Measurements from ENCODE around the gene NEO1. TPM values are rescaled to one million over a fixed set of nuclear protein-coding genes. Genes with fewer than 3 reads are reported as not detected.

Gene NEO1
- polyA plus RNA-seq, 1 donor (not counting 4 experiments of a cell fraction or from before 2014, with no cell fraction given), result 4.4 TPM

DNA sequence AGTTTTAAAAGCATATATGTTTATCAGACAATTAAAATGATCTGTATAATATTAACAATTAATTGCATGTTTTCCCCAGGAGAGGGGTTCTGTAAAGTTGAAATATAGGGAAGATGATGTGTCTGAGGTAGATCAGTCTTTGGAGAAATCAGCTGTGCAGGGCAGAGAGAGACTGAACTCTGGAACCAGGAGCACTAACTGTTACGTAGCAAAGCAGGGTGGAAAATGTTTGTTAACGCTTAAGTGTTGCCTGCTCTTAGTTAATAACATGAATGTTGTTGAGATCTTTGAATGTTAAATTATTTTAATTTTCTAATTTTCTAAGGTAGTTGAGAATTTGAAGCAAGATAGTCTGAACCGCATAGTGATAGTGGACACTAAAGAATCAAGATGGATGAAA, 57.5 kb downstream of the NEO1 start:
- no peaks in the 10 kb centered on the region for H4K20me1 ChIP-seq (ENCODE audit: control insufficient read depth, extremely low read depth, insufficient read depth, low read length)
- no peak overlapping the region for H3K27ac ChIP-seq (ENCODE audit: control insufficient read depth, insufficient read depth, low read length)
- H3K9me1 ChIP-seq (ENCODE audit: control insufficient read depth, extremely low read depth, insufficient read depth, low read length), result no peaks in the 10 kb centered on the region
- no peaks in the 10 kb centered on the region for H3K4me1 ChIP-seq (ENCODE audit: control insufficient read depth, extremely low read depth, insufficient read depth, low read length)
- no peaks in the 10 kb centered on the region for H3K27me3 ChIP-seq (ENCODE audit: control insufficient read depth, extremely low read depth, insufficient read depth, low read length)
- no peaks in the 10 kb centered on the region for H3K79me2 ChIP-seq (ENCODE audit: control insufficient read depth, insufficient read depth, low read length)
- dilution Hi-C loops (cut with MboI; ENCODE audit: extremely low pct_ligation_motif_present, low sequenced_read_pairs), result no loop called here
- TF ChIP-seq EZH2 (IDR thresholded peaks at IDR 0.05; ENCODE audit: low read length) (no peak), CTCF (optimal IDR thresholded peaks at IDR 0.05 in 1 of 3, IDR thresholded peaks at IDR 0.05 in 1 of 3, conservative IDR thresholded peaks at IDR 0.05 in 1 of 3; ENCODE audit: extremely low read depth in 1 of 3, insufficient read depth in 2 of 3, low read length in 3 of 3) (no peak)
- no peaks in the 10 kb centered on the region for H3K9me3 ChIP-seq (ENCODE audit: control insufficient read depth, low read depth, low read length)
- no peak overlapping the region for H2AFZ ChIP-seq (ENCODE audit: control insufficient read depth, low read length)
- no peak for DNase-seq (ENCODE audit: low read depth, low spot score)
- no peak overlapping the region for H3K9ac ChIP-seq (ENCODE audit: control insufficient read depth, extremely low read depth, insufficient read depth, low read length)
- H3K4me3 ChIP-seq (ENCODE audit: control insufficient read depth in 2 of 3, extremely low read depth in 1 of 3, insufficient read depth in 2 of 3, low read depth in 1 of 3, low read length in 3 of 3), result no peak overlapping the region
- no peaks in the 10 kb centered on the region for H3K36me3 ChIP-seq (ENCODE audit: control insufficient read depth in 2 of 2, extremely low read depth in 1 of 2, insufficient read depth in 2 of 2, low read length in 2 of 2)
- FAIRE-seq, result no peak
- H3K4me2 ChIP-seq (ENCODE audit: control insufficient read depth, extremely low read depth, insufficient read depth, low read depth, low read length), result no peak overlapping the region

DNA sequence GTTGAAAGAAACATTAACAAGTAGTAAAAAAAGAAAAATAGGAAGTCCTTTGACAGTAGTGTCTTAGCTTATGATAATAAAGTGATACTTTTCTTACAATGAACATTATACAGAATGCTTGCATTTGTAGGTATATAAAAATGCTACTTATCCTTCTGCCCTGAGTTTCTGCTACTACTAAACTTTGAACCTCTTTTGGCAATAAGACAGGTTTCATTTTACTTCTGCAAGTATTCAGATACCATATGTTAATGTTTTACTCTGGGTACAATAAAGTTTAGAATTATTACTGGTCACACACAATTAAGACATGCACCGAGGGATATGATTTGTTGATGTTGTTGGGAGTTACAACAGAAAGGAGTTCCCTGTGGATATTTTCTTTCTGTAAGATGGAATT, 57.9 kb downstream of the NEO1 start:
- Histone ChIP-seq H3K36me3 (ENCODE audit: control insufficient read depth in 2 of 2, extremely low read depth in 1 of 2, insufficient read depth in 2 of 2, low read length in 2 of 2) (no peaks in the 10 kb centered on the region), H2AFZ (ENCODE audit: control insufficient read depth, low read length) (no peak overlapping the region), H3K9me3 (ENCODE audit: control insufficient read depth, low read depth, low read length) (no peaks in the 10 kb centered on the region), H3K79me2 (ENCODE audit: control insufficient read depth, insufficient read depth, low read length) (no peaks in the 10 kb centered on the region), H3K4me2 (ENCODE audit: control insufficient read depth, extremely low read depth, insufficient read depth, low read depth, low read length) (no peak overlapping the region), H3K4me3 (ENCODE audit: control insufficient read depth in 2 of 3, extremely low read depth in 1 of 3, insufficient read depth in 2 of 3, low read depth in 1 of 3, low read length in 3 of 3) (no peak overlapping the region), H3K9me1 (ENCODE audit: control insufficient read depth, extremely low read depth, insufficient read depth, low read length) (no peaks in the 10 kb centered on the region), H4K20me1 (ENCODE audit: control insufficient read depth, extremely low read depth, insufficient read depth, low read length) (no peaks in the 10 kb centered on the region), H3K27me3 (ENCODE audit: control insufficient read depth, extremely low read depth, insufficient read depth, low read length) (no peaks in the 10 kb centered on the region), H3K27ac (ENCODE audit: control insufficient read depth, insufficient read depth, low read length) (no peak overlapping the region), H3K9ac (ENCODE audit: control insufficient read depth, extremely low read depth, insufficient read depth, low read length) (no peak overlapping the region), H3K4me1 (ENCODE audit: control insufficient read depth, extremely low read depth, insufficient read depth, low read length) (no peaks in the 10 kb centered on the region)
- DNase-seq (ENCODE audit: low read depth, low spot score), result no peak
- no peak for FAIRE-seq
- dilution Hi-C loops (cut with MboI; ENCODE audit: extremely low pct_ligation_motif_present, low sequenced_read_pairs), result no loop called here
- TF ChIP-seq CTCF (optimal IDR thresholded peaks at IDR 0.05 in 1 of 3, IDR thresholded peaks at IDR 0.05 in 1 of 3, conservative IDR thresholded peaks at IDR 0.05 in 1 of 3; ENCODE audit: extremely low read depth in 1 of 3, insufficient read depth in 2 of 3, low read length in 3 of 3) (no peak), EZH2 (IDR thresholded peaks at IDR 0.05; ENCODE audit: low read length) (no peak)

Data from keratinocyte (primary cell).